GM19438 (cell line): ENCODE results near the gene PRRT2.

Experiments used
- ATAC-seq: cut with Tn5 transposase; IDR thresholded peaks from one replicate; pipeline ENCODE4 v1.9.1; 2021; ENCODE audit warnings: low read depth; ENCODE audit not compliant: unreplicated experiment

The PRRT2 gene

GRCh38 chr16:29854520-29855100, 42.6 kb downstream of the PRRT2 start:
- no peak for ATAC-seq

GRCh38 chr16:29857133-29857760, 45.3 kb downstream of the PRRT2 start:
- ATAC-seq = no peak

GRCh38 chr16:29858149-29858849, 46.3 kb downstream of the PRRT2 start:
- ATAC-seq = no peak

GRCh38 chr16:29858974-29859373, 47.0 kb downstream of the PRRT2 start:
- no peak for ATAC-seq

- ATAC-seq = no peak
These were observed 48.2 kb downstream of the PRRT2 start for GRCh38 chr16:29860218-29860617.

GRCh38 chr16:29862383-29862883, 50.4 kb downstream of the PRRT2 start:
- no peak for ATAC-seq

GRCh38 chr16:29862884-29863668, 51.1 kb downstream of the PRRT2 start, which contains the start of gene CDIPT:
Gene CDIPT (minus strand): TSS chr16:29863226. CDS start chr16:29862857, 369 bp downstream.
- ATAC-seq = peak; percentile 88

GRCh38 chr16:29863669-29863984, 51.6 kb downstream of the PRRT2 start:
- ATAC-seq = no peak

GRCh38 chr16:29864205-29864604, 52.2 kb downstream of the PRRT2 start:
- ATAC-seq = no peak
